ENCODE measurements around the gene OR10J1. TPM values are rescaled to one million over a fixed set of nuclear protein-coding genes. Genes with fewer than 3 reads are reported as not detected.

Gene OR10J1, protein sequence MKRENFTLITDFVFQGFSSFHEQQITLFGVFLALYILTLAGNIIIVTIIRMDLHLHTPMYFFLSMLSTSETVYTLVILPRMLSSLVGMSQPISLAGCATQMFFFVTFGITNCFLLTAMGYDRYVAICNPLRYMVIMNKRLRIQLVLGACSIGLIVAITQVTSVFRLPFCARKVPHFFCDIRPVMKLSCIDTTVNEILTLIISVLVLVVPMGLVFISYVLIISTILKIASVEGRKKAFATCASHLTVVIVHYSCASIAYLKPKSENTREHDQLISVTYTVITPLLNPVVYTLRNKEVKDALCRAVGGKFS
- not detected for total RNA-seq

DNA sequence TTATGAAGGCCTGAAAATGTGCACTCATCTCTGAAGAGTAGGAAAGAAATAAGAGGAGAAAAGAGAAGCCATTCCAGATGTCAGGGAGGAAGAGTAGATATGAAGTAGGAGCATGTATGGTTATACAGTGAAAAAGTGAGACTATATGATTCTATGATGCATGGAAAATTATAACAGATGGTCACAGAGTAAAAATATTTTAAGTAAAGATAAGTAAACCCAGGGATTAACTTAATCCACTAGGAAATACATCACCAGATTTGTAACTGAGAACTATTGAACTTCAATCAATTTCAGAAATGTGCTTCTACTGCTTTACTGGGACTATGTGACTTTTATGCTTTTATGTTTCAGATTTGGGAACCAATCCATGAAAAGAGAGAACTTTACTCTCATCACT is at the start of gene OR10J1:
TSS of gene OR10J1 (plus strand) at position 301 of the 400 bp plus-strand sequence. CDS start at position 371, 70 bp downstream.
- no peak for ATAC-seq

DNA sequence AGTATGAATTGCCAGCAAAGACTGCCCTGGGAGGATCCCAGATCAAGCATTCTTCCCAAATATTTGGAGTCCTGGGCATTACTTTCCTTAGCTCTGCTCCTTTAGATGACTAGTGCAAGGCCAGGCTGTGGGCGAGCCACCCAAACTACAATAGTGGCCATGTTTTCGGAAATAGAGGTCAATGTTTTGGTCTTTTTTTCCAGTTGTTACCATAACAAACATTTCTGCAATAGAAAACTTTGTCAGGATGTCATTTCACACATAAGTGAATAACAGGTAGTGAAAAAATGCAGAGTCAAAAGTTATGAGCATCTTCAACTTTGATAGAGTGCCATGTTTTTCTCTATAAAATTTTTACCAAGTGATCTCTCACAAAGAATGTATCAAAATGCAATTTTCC is 32.7 kb upstream of the OR10J1 start:
- intact Hi-C loops (cut with DNase I, micrococcal nuclease): no loop called here
- Mint-ChIP-seq H3K9me3 (ENCODE audit: low read depth) (peaks cover 2% of the 10 kb centered on the region), H3K27me3 (peaks cover 4% of the 10 kb centered on the region), H3K4me3 (no peak overlapping the region), H3K36me3 (ENCODE audit: low read depth) (no peaks in the 10 kb centered on the region), H3K27ac (no peak overlapping the region), H3K4me1 (no peaks in the 10 kb centered on the region)
- ChIA-PET POLR2A (no interaction called here), CTCF (no interaction called here)
- no peak for ATAC-seq
- DNase-seq: no peak

More for the DNA sequence above, at the start of gene OR10J1:
- H3K4me1 Mint-ChIP-seq: no peaks in the 10 kb centered on the region
- intact Hi-C loops (cut with DNase I, micrococcal nuclease): no loop called here
- no peak within 1 kb of the TSS for H3K4me3 Mint-ChIP-seq
- H3K36me3 Mint-ChIP-seq (ENCODE audit: low read depth): no peaks in the 10 kb centered on the region
- no peaks in the 10 kb centered on the region for H3K9me3 Mint-ChIP-seq (ENCODE audit: low read depth)
- CTCF ChIA-PET: no interaction called here
- peaks cover 13% of the 10 kb centered on the region for H3K27me3 Mint-ChIP-seq
- DNase-seq: no peak
- no peak within 1 kb of the TSS for H3K27ac Mint-ChIP-seq
- POLR2A ChIA-PET: no interaction called here

DNA sequence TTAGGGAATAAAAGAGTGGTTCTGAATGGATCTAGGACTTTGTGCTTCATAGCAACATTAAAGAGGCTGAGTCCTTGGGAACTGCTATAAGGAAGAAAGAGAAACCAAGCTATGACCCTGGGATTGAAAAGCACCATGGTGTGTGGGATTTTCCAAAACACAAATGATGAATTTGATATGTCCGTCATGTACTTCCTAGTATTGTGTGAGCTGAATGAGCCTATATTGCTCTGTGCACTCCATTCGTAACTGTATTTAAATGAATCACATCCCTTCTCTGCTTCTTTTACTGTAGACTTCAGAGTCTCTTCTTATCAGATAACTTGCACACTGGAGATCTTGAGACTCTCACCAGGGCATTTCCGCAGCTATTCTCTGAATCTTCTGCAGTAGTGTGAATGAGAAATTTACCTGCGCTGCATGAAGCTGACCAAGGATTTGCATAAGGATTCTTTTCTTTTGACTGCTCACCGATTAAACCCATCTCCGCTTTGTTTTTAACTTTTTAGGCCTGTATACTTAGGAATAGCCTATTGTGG is 30.6 kb upstream of the OR10J1 start:
- Mint-ChIP-seq H3K27me3 (peaks cover 4% of the 10 kb centered on the region), H3K4me1 (no peaks in the 10 kb centered on the region), H3K36me3 (ENCODE audit: low read depth) (no peaks in the 10 kb centered on the region), H3K4me3 (no peak overlapping the region), H3K27ac (no peak overlapping the region), H3K9me3 (ENCODE audit: low read depth) (peaks cover 2% of the 10 kb centered on the region)
- POLR2A ChIA-PET: no interaction called here
- intact Hi-C loops (cut with DNase I, micrococcal nuclease): no loop called here
- ATAC-seq (no peak), DNase-seq (no peak)
- CTCF ChIA-PET: no interaction called here

DNA sequence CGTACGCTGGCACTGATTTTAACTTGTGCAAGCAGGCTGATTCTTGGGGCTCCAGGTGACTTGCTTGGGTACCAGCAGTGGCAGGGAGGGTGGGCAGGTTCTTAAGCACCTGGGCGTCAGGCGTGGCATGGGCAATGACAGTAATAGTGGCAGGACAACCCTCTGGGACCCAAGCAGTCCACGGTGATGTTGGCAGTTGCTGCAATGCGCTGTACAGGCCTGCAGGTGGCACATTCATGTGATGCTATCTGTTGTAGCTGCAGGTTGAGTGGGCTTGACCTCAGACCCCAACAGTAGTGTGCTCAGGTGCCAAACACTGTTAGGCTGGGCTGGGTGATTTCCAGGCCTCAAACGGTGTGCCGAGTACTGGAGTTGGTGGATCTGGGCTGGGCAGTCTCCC is 17.7 kb upstream of the OR10J1 start:
- H3K27ac Mint-ChIP-seq: no peak overlapping the region
- intact Hi-C loops (cut with DNase I, micrococcal nuclease): no loop called here
- H3K4me1 Mint-ChIP-seq: no peaks in the 10 kb centered on the region
- H3K36me3 Mint-ChIP-seq (ENCODE audit: low read depth): no peaks in the 10 kb centered on the region
- ChIA-PET CTCF (no interaction called here), POLR2A (no interaction called here)
- H3K9me3 Mint-ChIP-seq (ENCODE audit: low read depth): peaks cover 20% of the 10 kb centered on the region
- no peak for ATAC-seq
- peaks cover 8% of the 10 kb centered on the region for H3K27me3 Mint-ChIP-seq
- DNase-seq: no peak
- no peak overlapping the region for H3K4me3 Mint-ChIP-seq

DNA sequence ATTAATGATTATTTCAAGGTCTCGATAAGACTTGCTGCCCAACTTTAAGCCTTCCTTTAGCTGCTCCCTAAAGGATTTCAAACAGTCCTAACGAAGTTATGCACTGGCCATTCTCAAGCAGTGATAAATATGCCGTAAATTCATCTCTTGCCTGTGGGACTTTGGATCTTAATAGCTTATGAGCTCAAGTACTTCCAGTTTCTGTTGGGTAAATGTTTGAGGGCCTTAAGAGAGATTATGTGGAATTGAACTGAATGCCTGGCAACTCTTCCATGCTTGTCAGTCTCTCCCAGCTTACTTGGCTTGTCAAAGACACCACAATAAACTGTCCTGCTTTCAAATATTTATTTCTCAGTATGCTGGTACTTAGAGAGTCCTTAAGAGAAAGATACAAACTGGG is 11.0 kb upstream of the OR10J1 start:
- POLR2A ChIA-PET: no interaction called here
- Mint-ChIP-seq H3K4me3 (no peak overlapping the region), H3K4me1 (no peaks in the 10 kb centered on the region), H3K27ac (no peak overlapping the region), H3K27me3 (peaks cover 7% of the 10 kb centered on the region), H3K36me3 (ENCODE audit: low read depth) (no peaks in the 10 kb centered on the region), H3K9me3 (ENCODE audit: low read depth) (no peaks in the 10 kb centered on the region)
- intact Hi-C loops (cut with DNase I, micrococcal nuclease): no loop called here
- DNase-seq (no peak), ATAC-seq (no peak)
- CTCF ChIA-PET: no interaction called here

DNA sequence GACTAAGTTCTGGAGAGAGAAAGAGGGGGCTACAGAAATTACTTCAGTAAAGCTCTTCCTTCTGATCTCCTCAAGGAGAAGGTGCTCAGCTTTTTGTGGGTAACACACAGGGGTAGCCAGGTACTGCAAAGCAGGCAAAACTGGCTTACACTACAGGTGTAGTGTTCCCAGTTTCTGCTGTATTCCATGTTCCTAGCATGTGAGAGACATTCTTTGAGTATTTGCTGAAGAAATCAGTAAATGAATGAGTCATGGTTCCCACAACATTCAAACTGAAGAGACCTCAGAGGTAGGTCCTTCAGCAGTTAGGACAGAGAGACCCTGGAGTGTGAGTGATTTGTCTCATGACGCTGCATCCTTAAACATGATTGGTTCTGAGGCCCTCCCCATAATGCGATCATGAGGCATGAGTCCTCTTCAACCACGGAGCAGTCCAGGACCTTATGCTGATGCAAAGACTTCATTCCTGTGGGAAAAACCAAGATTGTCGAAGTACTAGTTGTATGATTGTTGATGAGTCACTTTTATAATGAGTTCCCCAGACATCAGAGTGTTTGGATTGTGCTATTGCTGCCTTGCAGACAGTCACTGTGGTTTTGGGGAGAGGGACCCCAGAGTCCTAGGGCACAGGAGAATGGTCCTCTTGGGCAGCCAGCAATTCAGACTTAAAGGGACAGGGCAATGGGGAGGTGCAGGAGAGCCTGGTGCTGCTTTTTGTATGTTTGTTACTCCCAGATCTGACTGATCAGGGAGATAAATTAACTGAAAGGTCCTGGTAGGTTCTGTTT is 10.3 kb upstream of the OR10J1 start:
- no peak for ATAC-seq
- Mint-ChIP-seq H3K9me3 (ENCODE audit: low read depth) (no peaks in the 10 kb centered on the region), H3K27ac (no peak overlapping the region), H3K36me3 (ENCODE audit: low read depth) (no peaks in the 10 kb centered on the region), H3K27me3 (peaks cover 7% of the 10 kb centered on the region), H3K4me1 (no peaks in the 10 kb centered on the region), H3K4me3 (no peak overlapping the region)
- no peak for DNase-seq
- POLR2A ChIA-PET: no interaction called here
- CTCF ChIA-PET: no interaction called here
- intact Hi-C loops (cut with DNase I, micrococcal nuclease): no loop called here

DNA sequence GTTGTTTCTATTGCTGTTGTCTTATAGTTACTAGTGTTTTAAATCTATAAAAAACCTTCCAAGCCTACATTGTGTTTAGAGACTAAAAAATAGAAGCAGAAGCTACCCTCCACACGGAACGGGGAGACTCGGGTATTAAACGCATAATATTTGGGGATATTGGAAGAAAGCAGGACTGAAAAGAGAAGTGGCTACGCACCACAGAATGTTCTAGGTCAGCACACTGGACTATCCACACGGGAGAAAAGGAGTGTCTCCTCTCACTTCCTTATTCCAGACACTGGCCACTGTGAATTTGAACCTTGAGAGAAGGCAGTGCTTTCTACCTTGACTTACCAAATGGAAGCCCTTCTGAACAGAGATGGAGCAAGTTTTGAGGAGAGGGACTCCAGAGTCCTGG is 8.5 kb upstream of the OR10J1 start:
- H3K4me1 Mint-ChIP-seq: no peaks in the 10 kb centered on the region
- DNase-seq (no peak), ATAC-seq (no peak)
- intact Hi-C loops (cut with DNase I, micrococcal nuclease): no loop called here
- POLR2A ChIA-PET: no interaction called here
- CTCF ChIA-PET: no interaction called here
- no peaks in the 10 kb centered on the region for H3K36me3 Mint-ChIP-seq (ENCODE audit: low read depth)
- no peak overlapping the region for H3K27ac Mint-ChIP-seq
- H3K27me3 Mint-ChIP-seq: peaks cover 5% of the 10 kb centered on the region
- H3K4me3 Mint-ChIP-seq: no peak overlapping the region
- H3K9me3 Mint-ChIP-seq (ENCODE audit: low read depth): no peaks in the 10 kb centered on the region

DNA sequence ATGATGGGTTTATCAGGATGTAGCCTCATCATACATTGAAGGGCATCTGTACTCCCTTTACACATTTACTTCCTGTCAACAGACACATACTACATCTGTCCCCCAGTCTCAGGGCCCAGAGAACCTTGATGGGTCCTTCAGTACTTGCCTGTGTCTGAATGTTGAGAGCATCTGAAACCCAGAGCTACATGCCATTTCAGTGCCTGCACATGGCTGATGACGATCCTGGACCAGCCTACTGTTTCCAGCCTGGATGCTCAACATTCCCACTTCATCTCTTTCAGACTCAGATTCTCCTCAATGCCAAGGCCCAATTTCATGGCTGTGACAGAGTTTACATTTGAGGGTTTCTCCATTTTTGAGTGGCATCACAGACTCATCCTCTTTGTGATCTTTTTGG is 7.6 kb upstream of the OR10J1 start, which contains the start of gene OR10J4:
TSS of gene OR10J4 (plus strand) at position 301 of the 400 bp plus-strand sequence.
- no peaks in the 10 kb centered on the region for H3K9me3 Mint-ChIP-seq (ENCODE audit: low read depth)
- ATAC-seq (no peak), DNase-seq (no peak)
- H3K27me3 Mint-ChIP-seq: peaks cover 5% of the 10 kb centered on the region
- no peak within 1 kb of the TSS for H3K27ac Mint-ChIP-seq
- H3K36me3 Mint-ChIP-seq (ENCODE audit: low read depth): no peaks in the 10 kb centered on the region
- no peak within 1 kb of the TSS for H3K4me3 Mint-ChIP-seq
- ChIA-PET CTCF (no interaction called here), POLR2A (no interaction called here)
- H3K4me1 Mint-ChIP-seq: no peaks in the 10 kb centered on the region
- intact Hi-C loops (cut with DNase I, micrococcal nuclease): no loop called here

DNA sequence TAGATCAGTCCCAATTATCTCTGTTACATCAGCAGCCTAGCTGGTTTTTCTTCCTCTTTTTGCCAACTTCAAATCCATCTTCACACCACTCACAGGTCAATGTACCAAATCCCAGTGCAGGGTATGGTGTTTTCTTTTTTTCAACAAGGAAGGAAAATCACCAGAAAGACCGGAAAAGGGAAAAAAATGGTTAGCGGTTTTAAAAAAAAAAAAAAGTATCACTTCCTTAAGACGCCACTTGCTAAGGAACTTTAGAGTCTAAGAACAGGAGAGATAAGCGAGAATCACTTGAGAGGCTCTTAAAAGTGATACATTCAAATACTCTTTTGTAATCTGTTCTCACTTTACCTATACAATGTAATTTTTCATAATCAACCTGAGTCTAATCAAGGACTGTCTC is 3.1 kb upstream of the OR10J1 start:
- intact Hi-C loops (cut with DNase I, micrococcal nuclease): no loop called here
- no peak for DNase-seq
- H3K27me3 Mint-ChIP-seq: peaks cover 15% of the 10 kb centered on the region
- no peak for ATAC-seq
- ChIA-PET CTCF (interaction anchor here (0.6 to 1.0 kb wide), 2 partner anchors 74 to 1797 kb away, joined by 3 read pairs; no protein-coding TSS in a partner anchor), POLR2A (no interaction called here)
- no peaks in the 10 kb centered on the region for H3K4me1 Mint-ChIP-seq
- no peaks in the 10 kb centered on the region for H3K9me3 Mint-ChIP-seq (ENCODE audit: low read depth)
- no peaks in the 10 kb centered on the region for H3K36me3 Mint-ChIP-seq (ENCODE audit: low read depth)
- H3K4me3 Mint-ChIP-seq: no peak overlapping the region
- no peak overlapping the region for H3K27ac Mint-ChIP-seq

DNA sequence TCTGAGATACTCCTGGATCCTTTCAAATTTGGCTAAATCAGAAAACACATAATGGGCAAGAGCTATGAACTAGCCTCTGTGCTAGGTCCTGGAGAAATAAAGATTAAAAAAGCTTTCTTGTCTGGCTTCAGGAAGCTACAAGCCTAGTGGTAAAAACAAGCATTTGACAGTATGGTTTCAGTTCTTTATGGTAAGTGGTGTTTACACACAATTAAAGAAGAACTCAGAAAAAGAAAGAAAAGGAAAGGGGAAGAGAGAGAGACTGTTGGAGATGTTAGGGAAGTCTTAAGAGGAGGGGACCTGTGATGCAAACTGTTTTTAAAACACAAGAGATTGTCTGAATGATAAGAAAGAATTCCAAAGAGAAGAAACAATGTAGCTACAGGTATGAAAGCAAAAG is 1.8 kb downstream of the OR10J1 start:
- H3K4me3 Mint-ChIP-seq: no peak overlapping the region
- ATAC-seq (no peak), DNase-seq (no peak)
- ChIA-PET CTCF (interaction anchor here (0.6 kb wide), 1 partner anchor 26 kb away, joined by 3 read pairs; no protein-coding TSS in a partner anchor), POLR2A (no interaction called here)
- H3K4me1 Mint-ChIP-seq: no peaks in the 10 kb centered on the region
- H3K36me3 Mint-ChIP-seq (ENCODE audit: low read depth): no peaks in the 10 kb centered on the region
- no peaks in the 10 kb centered on the region for H3K9me3 Mint-ChIP-seq (ENCODE audit: low read depth)
- no peak overlapping the region for H3K27ac Mint-ChIP-seq
- peaks cover 11% of the 10 kb centered on the region for H3K27me3 Mint-ChIP-seq
- intact Hi-C loops (cut with DNase I, micrococcal nuclease): no loop called here

DNA sequence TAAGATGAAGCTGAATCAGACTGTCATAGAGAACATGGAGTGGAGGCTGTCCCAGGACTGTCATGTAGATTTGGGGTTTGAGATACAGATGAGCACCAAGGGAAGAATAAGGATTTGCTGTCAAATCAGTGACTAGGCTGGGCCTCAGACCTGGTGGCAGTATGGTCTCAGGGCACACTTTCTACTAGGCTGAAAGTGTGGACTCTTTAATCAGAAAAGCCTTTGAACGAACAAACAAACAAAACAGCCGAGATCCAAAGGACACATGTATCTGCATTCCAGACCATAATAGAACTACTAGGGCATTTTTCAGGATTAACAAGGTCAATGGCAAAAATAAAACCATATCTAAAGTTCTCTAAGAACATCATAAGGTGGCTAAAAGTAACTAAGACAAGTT is 2.9 kb downstream of the OR10J1 start:
- ChIA-PET POLR2A (no interaction called here), CTCF (no interaction called here)
- no peaks in the 10 kb centered on the region for H3K4me1 Mint-ChIP-seq
- no peak for DNase-seq
- no peaks in the 10 kb centered on the region for H3K9me3 Mint-ChIP-seq (ENCODE audit: low read depth)
- peaks cover 11% of the 10 kb centered on the region for H3K27me3 Mint-ChIP-seq
- intact Hi-C loops (cut with DNase I, micrococcal nuclease): no loop called here
- H3K36me3 Mint-ChIP-seq (ENCODE audit: low read depth): no peaks in the 10 kb centered on the region
- ATAC-seq: no peak
- no peak overlapping the region for H3K27ac Mint-ChIP-seq
- no peak overlapping the region for H3K4me3 Mint-ChIP-seq

DNA sequence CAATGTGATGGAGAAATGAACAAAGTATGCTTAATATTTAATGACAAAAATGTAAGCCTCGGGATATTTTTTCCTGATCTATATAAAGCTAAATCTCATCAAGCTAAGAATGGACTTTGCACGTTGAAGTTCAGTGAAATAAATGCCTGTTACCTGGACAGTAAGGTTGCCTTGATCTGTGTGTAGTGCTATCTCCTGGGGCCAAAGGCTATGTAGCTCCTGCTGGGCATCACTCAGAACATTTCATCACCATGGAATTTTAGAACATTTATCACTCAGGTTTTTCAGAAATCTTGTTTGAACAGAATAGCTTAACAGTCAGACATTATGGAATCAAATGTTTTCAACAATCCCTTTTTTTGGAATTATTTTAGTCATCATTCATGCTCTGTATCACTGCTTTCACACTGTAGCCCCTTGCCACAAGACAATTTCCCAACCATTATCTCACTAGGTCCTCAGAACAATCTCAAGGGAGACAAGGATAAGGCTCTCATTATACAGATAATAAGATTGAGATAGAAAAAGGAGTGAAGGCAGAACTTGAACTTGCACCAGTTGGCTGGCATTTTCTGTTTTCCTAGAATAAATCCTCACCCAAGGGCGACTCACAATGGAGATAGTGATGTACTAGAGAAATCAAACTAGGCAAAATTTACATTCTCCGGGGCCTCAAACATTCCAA is 3.7 kb downstream of the OR10J1 start:
- intact Hi-C loops (cut with DNase I, micrococcal nuclease): no loop called here
- peaks cover 8% of the 10 kb centered on the region for H3K27me3 Mint-ChIP-seq
- POLR2A ChIA-PET: no interaction called here
- H3K36me3 Mint-ChIP-seq (ENCODE audit: low read depth): no peaks in the 10 kb centered on the region
- H3K4me1 Mint-ChIP-seq: no peaks in the 10 kb centered on the region
- CTCF ChIA-PET: no interaction called here
- peaks cover 2% of the 10 kb centered on the region for H3K9me3 Mint-ChIP-seq (ENCODE audit: low read depth)
- DNase-seq: no peak
- no peak for ATAC-seq
- no peak overlapping the region for H3K4me3 Mint-ChIP-seq
- no peak overlapping the region for H3K27ac Mint-ChIP-seq
